HepG2 (cell line): ENCODE data around the gene ZDBF2. TPM values are rescaled to one million over a fixed set of nuclear protein-coding genes. Genes with fewer than 3 reads are reported as not detected.

Experiments
- ATAC-seq: fragments of 200-7000 bp; cut with Tn5 transposase; 3 replicates; pipeline ENCODE4 v1.9.1; 2020; ENCODE audit warnings: mild to moderate bottlenecking, moderate library complexity
- BruUV-seq: library from RNA; stranded (reverse); fragments of 400-500 nt; replicated peaks from 2 replicates; lab custom pipeline; 2021; lab: Mats Ljungman, UMichigan
- CTCF ChIA-PET: fragments of 300-600 bp; formaldehyde crosslinking; extraction: SDS; loops from one replicate; lab custom pipeline; 2021; ENCODE audit warnings: low total read pairs, inconsistent platforms, low intra/inter-chr PET ratio; lab: Yijun Ruan, JAX
- POLR2A ChIA-PET: fragments of 350-600 bp; sonication (Branson Sonifier 250); formaldehyde crosslinking; loops from one replicate; lab custom pipeline; 2020; ENCODE audit warnings: antibody characterized with exemption, inconsistent platforms; lab: Yijun Ruan, JAX
- DNase-seq: peaks from one replicate; pipeline ENCODE4 v3.0.0-alpha.2; 2015; ENCODE audit warnings: low spot score
- FAIRE-seq: peaks from 3 replicates; lab custom pipeline; 2011; peaks lifted over from hg19 to GRCh38; lab: Jason Lieb, UNC
- H2AFZ ChIP-seq: one replicate; pipeline ENCODE4 v1.6.1; 2011; ENCODE audit warnings: low read length, inconsistent platforms
- H3K27ac ChIP-seq: fragments of 300-600 bp; 3 replicates; pipeline ENCODE4 v1.8.0; 2011; ENCODE audit warnings: mixed run types, mild to moderate bottlenecking, mixed read lengths, low read length, inconsistent platforms; ENCODE audit not compliant: insufficient read depth; ENCODE audit errors: extremely low read length
- H3K27me3 ChIP-seq, 2 experiments: fragments of 200-600 bp in 1 of 2; 2 replicates in 1 of 2; 3 replicates in 1 of 2; pipeline versions ENCODE4 v1.6.0 to v1.8.0; 2011; ENCODE audit warnings: low read length in 2 of 2, mild to moderate bottlenecking in 2 of 2, moderate library complexity in 2 of 2, inconsistent platforms in 1 of 2; ENCODE audit not compliant: insufficient read depth in 2 of 2, control insufficient read depth in 1 of 2
- H3K36me3 ChIP-seq, 2 experiments: fragments of 200-600 bp in 1 of 2; replicated peaks in 1 of 2; 2 replicates in 1 of 2; 3 replicates in 1 of 2; pipeline versions ENCODE4 v1.5.1 to v1.8.0; 2011; ENCODE audit warnings: low read length in 2 of 2, inconsistent platforms in 1 of 2; ENCODE audit not compliant: insufficient read depth in 2 of 2, control insufficient read depth in 1 of 2
- H3K4me1 ChIP-seq: 2 replicates; pipeline ENCODE4 v1.5.1; 2012; ENCODE audit warnings: low read length, inconsistent platforms; ENCODE audit not compliant: insufficient read depth
- H3K4me2 ChIP-seq: 2 replicates; pipeline ENCODE4 v1.6.0; 2011; ENCODE audit warnings: low read depth, low read length, inconsistent platforms
- H3K4me3 ChIP-seq, 3 experiments: fragments of 200-600 bp in 1 of 3; sonication (generic), shearing (Covaris generic) in 1 of 3; replicated peaks in 1 of 3; 2 replicates each; pipeline ENCODE4 v1.5.1; 2011 to 2016; ENCODE audit warnings: low read length in 3 of 3, inconsistent platforms in 2 of 3, low read depth in 2 of 3, mild to moderate bottlenecking in 2 of 3, control low read depth in 1 of 3, mixed read lengths in 1 of 3; ENCODE audit not compliant: insufficient read depth in 1 of 3
- H3K79me2 ChIP-seq: one replicate; pipeline ENCODE4 v1.6.1; 2011; ENCODE audit warnings: low read length, inconsistent platforms; ENCODE audit not compliant: insufficient read depth
- H3K9ac ChIP-seq: 2 replicates; pipeline ENCODE4 v1.6.0; 2011; ENCODE audit warnings: mild to moderate bottlenecking, low read depth, low read length, inconsistent platforms; ENCODE audit not compliant: insufficient read depth
- H3K9me3 ChIP-seq: 2 replicates; pipeline ENCODE4 v1.5.1; 2012; ENCODE audit warnings: mild to moderate bottlenecking, low read length
- H4K20me1 ChIP-seq: 2 replicates; pipeline ENCODE4 v1.6.0; 2011; ENCODE audit warnings: inconsistent platforms, mild to moderate bottlenecking, low read length, moderate library complexity; ENCODE audit not compliant: insufficient read depth
- MAFK ChIP-seq, 2 experiments: IDR thresholded peaks in 1 of 2; conservative IDR thresholded peaks in 1 of 2; 2 replicates each; pipeline ENCODE4 v1.6.1; 2011; ENCODE audit warnings: improper control_type of control experiment in 2 of 2, low read length in 2 of 2
- SMC3 ChIP-seq: IDR thresholded peaks from 2 replicates; pipeline ENCODE4 v1.6.1; 2011; ENCODE audit warnings: low read length, improper control_type of control experiment
- ZNF136 ChIP-seq: sonication (generic); formaldehyde crosslinking; IDR thresholded peaks from 2 replicates; pipeline ENCODE4 v1.8.1; 2022; ENCODE audit warnings: low read depth, mild to moderate bottlenecking, moderate library complexity, missing genetic modification reagents
- WGBS: methylation state at CpG from one replicate; pipeline ENCODE4 v1.1.6; 2017; ENCODE audit warnings: low lambda C conversion rate; 5-methylcytosine and 5-hydroxymethylcytosine counted together
- in situ Hi-C: cut with HindIII; loops from 2 replicates; pipeline ENCODE4 v1.10.0; 2017; ENCODE audit warnings: low pct_unique_long_range_greater_than_20kb; ENCODE audit not compliant: extremely low pct_ligation_motif_present
- intact Hi-C: fragments of 100-400 bp; cut with micrococcal nuclease; formaldehyde crosslinking; loops from one replicate; pipeline ENCODE4 v1.10.0; 2022; ENCODE audit not compliant: unreplicated experiment
- polyA plus RNA-seq, 8 experiments: library from polyadenylated mRNA; depleted of rRNA in 3 of 8; stranded (reverse) in 7 of 8; unstranded in 1 of 8; fragments of >200 nt; fragmentation: Illumina TruSeq in 4 of 8; extraction: Trizol in 4 of 8; gene quantifications; 2 replicates each; pipeline versions ENCODE4 v1.2.1 to v1.2.3, GENCODE V29; 2011 to 2016; ENCODE audit warnings: low read depth in 4 of 8, missing spikeins in 1 of 8, mixed read lengths in 1 of 8; ENCODE audit not compliant: insufficient read depth in 1 of 8
- total RNA-seq, 5 experiments: library from RNA; depleted of rRNA; stranded (reverse); fragments of >200 nt; fragmentation: Illumina TruSeq; extraction: Trizol; gene quantifications; 2 replicates each; pipeline ENCODE4 v1.2.3, GENCODE V29; 2016; ENCODE audit warnings: low read depth in 1 of 5
- TF ChIP-seq, protein P1 (sequence below): sonication (generic); formaldehyde crosslinking; IDR thresholded peaks from 2 replicates; pipeline ENCODE4 v1.5.0; 2020; ENCODE audit warnings: mild to moderate bottlenecking, missing genetic modification reagents, moderate library complexity

ZDBF2 gene
- total and polyA plus RNA-seq, 2 of the 13 experiments (the other 11 are each of a cell fraction or from before 2014, with no cell fraction given), result 1.5 to 2.0 TPM

DNA sequence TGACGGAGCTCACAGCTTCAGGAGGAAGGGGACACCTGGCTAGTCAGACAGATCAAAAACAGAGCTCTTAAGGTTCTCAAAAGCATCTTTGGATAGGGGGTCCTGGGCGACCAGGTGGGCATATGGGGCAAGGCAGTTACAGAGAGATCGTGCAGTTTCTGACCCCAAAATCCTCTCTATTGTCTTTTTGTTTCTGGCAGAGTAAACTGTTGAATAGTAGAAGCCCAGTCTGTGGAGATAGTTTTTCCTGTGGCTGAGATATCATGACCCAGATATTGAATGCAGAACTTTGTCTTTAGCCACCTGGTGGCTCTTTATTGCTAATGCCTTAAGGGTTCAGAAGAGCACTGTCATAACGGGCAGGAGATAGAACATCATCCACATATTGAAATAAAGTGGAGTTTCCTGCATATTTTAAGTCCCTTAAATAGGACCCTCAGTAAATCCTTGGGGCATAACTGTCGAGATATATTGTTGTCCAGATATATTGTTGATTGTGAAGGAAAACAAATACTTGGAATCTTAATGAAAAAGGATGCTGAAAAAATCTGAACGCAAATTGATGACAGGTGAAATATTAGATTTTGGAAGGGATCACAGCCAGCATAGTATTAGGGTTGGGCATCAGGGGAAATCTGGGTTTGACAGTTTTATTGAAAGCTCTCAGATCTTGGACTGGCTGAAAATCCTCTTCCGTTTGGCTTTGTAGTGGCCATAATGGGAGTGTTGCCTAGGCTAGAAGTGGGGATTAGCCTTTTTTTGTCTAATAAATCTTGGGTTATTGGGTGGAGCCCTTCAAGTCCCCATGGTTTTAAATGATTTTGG, 14.1 kb upstream of the ZDBF2 start:
- in situ Hi-C loops, result no loop called here
- H3K4me2 ChIP-seq, result no peak overlapping the region
- H3K27ac ChIP-seq, result no peak overlapping the region
- peak; percentile 73 for FAIRE-seq
- CTCF ChIA-PET, result no interaction called here
- H3K9ac ChIP-seq, result no peak overlapping the region
- H3K4me3 ChIP-seq, result no peak overlapping the region
- H2AFZ ChIP-seq, result no peak overlapping the region
- ATAC-seq, result peak; percentile 89
- H4K20me1 ChIP-seq, result no peaks in the 10 kb centered on the region
- no peaks in the 10 kb centered on the region for H3K4me1 ChIP-seq
- DNase-seq, result peak; percentile 23
- TF ChIP-seq MAFK (conservative IDR thresholded peaks at IDR 0.05 in 1 of 2, IDR thresholded peaks at IDR 0.05 in 1 of 2; ENCODE audit: low read length in 2 of 2) (0 out of 4 replicates have a peak, but pooled peaks of 1 of the 2 experiments have one; percentile 14), SMC3 (peak; percentile 43; the same call in 1 of the 2 replicates), ZNF136 (no peak)
- TF ChIP-seq, protein P1, sequence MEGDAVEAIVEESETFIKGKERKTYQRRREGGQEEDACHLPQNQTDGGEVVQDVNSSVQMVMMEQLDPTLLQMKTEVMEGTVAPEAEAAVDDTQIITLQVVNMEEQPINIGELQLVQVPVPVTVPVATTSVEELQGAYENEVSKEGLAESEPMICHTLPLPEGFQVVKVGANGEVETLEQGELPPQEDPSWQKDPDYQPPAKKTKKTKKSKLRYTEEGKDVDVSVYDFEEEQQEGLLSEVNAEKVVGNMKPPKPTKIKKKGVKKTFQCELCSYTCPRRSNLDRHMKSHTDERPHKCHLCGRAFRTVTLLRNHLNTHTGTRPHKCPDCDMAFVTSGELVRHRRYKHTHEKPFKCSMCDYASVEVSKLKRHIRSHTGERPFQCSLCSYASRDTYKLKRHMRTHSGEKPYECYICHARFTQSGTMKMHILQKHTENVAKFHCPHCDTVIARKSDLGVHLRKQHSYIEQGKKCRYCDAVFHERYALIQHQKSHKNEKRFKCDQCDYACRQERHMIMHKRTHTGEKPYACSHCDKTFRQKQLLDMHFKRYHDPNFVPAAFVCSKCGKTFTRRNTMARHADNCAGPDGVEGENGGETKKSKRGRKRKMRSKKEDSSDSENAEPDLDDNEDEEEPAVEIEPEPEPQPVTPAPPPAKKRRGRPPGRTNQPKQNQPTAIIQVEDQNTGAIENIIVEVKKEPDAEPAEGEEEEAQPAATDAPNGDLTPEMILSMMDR (CRISPR knock-in tag), result peak; percentile 41; the same call in 1 of the 2 replicates
- TF ChIP-seq, all 625 proteins: peak for 3
- no TSS peak for BruUV-seq
- Histone ChIP-seq H3K36me3 (no peaks in the 10 kb centered on the region; a peak in 1 of 5 replicates), H3K9me3 (no peaks in the 10 kb centered on the region), H3K27me3 (peaks cover 7 to 82% of the 10 kb centered on the region in 2 experiments; a peak in 4 of 5 replicates), H3K79me2 (no peaks in the 10 kb centered on the region)
- POLR2A ChIA-PET, result no interaction called here
- 23% methylated on average over 7 of the region's 7 CpGs for WGBS
- intact Hi-C loops, result loop anchor here (1.0 to 2.0 kb wide), 2 partner anchors 96 to 256 kb away; no protein-coding TSS in a partner anchor
